Measurements from ENCODE around the gene TBC1D14.
"Not testable (repeated sequence)": the region's sequence is repeated elsewhere in the genome, so short reads cannot be mapped to it uniquely, and the experiment has no call there.

TBC1D14 gene

GRCh38 chr4:6881908-6882307, 27.7 kb upstream of the TBC1D14 start:
- Histone ChIP-seq H3K4me1 (ENCODE audit: insufficient read depth, low read length) (peaks cover 13% of the 10 kb centered on the region), H3K9me3 (ENCODE audit: low read length) (no peaks in the 10 kb centered on the region), H3K27me3 (ENCODE audit: control insufficient read depth in 1 of 2, insufficient read depth in 2 of 2, low read length in 2 of 2) (no peaks in the 10 kb centered on the region), H3K36me3 (ENCODE audit: insufficient read depth, low read length) (peaks cover 38% of the 10 kb centered on the region), H3K4me3 (ENCODE audit: low read depth in 1 of 2, low read length in 2 of 2) (no peak overlapping the region), H3K9ac (ENCODE audit: low read length) (no peak overlapping the region), H3K27ac (ENCODE audit: low read depth, low read length) (no peak overlapping the region)

GRCh38 chr4:6884341-6884870, 25.2 kb upstream of the TBC1D14 start:
- Histone ChIP-seq H3K36me3 (ENCODE audit: insufficient read depth, low read length) (peaks cover 30% of the 10 kb centered on the region), H3K4me1 (ENCODE audit: insufficient read depth, low read length) (peaks cover 21% of the 10 kb centered on the region), H3K4me3 (ENCODE audit: low read depth in 1 of 2, low read length in 2 of 2) (no peak overlapping the region), H3K27me3 (ENCODE audit: control insufficient read depth in 1 of 2, insufficient read depth in 2 of 2, low read length in 2 of 2) (no peaks in the 10 kb centered on the region), H3K9me3 (ENCODE audit: low read length) (no peaks in the 10 kb centered on the region), H3K27ac (ENCODE audit: low read depth, low read length) (no peak overlapping the region), H3K9ac (ENCODE audit: low read length) (no peak overlapping the region)

GRCh38 chr4:6885953-6886557, 23.6 kb upstream of the TBC1D14 start:
- no peak overlapping the region for H3K9ac ChIP-seq (ENCODE audit: low read length)
- no peak overlapping the region for H3K4me3 ChIP-seq (ENCODE audit: low read depth in 1 of 2, low read length in 2 of 2)
- H3K27ac ChIP-seq (ENCODE audit: low read depth, low read length), result peak overlapping the region; percentile 6

DNA sequence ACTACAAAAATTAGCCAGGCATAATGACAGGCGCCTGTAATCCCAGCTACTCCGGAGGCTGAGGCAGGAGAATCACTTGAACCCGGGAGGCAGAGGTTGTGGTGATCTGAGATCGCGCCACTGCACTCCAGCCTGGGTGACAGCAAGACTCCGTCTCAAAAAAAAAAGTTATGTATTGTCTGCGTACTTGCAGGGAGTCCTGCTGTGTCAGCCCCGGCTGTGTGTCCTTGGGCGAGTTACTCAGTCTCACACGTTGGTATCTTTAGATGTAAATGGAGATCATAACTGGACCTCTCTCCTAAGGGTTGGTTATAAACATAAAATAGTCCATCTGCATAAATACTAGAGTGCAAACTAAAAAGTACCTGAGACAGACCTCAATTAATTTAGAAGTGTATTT, 22.7 kb upstream of the TBC1D14 start:
- Histone ChIP-seq H3K27ac (ENCODE audit: low read depth, low read length) (no peak overlapping the region), H3K4me3 (ENCODE audit: low read depth in 1 of 2, low read length in 2 of 2) (no peak overlapping the region), H3K9ac (ENCODE audit: low read length) (no peak overlapping the region), H3K27me3 (ENCODE audit: control insufficient read depth in 1 of 2, insufficient read depth in 2 of 2, low read length in 2 of 2) (no peaks in the 10 kb centered on the region), H3K9me3 (ENCODE audit: low read length) (no peaks in the 10 kb centered on the region), H3K36me3 (ENCODE audit: insufficient read depth, low read length) (peaks cover 15% of the 10 kb centered on the region), H3K4me1 (ENCODE audit: insufficient read depth, low read length) (peaks cover 21% of the 10 kb centered on the region)

More at GRCh38 chr4:6885953-6886557, 23.6 kb upstream of the TBC1D14 start:
- Histone ChIP-seq H3K27me3 (ENCODE audit: control insufficient read depth in 1 of 2, insufficient read depth in 2 of 2, low read length in 2 of 2) (no peaks in the 10 kb centered on the region), H3K9me3 (ENCODE audit: low read length) (no peaks in the 10 kb centered on the region), H3K36me3 (ENCODE audit: insufficient read depth, low read length) (peaks cover 24% of the 10 kb centered on the region), H3K4me1 (ENCODE audit: insufficient read depth, low read length) (peaks cover 21% of the 10 kb centered on the region)

- H3K4me3 ChIP-seq (ENCODE audit: low read depth in 1 of 2, low read length in 2 of 2), result no peak overlapping the region
- H3K27ac ChIP-seq (ENCODE audit: low read depth, low read length), result no peak overlapping the region
- H3K4me1 ChIP-seq (ENCODE audit: insufficient read depth, low read length), result peaks cover 21% of the 10 kb centered on the region
- H3K9ac ChIP-seq (ENCODE audit: low read length), result no peak overlapping the region
- no peaks in the 10 kb centered on the region for H3K9me3 ChIP-seq (ENCODE audit: low read length)
- peaks cover 7% of the 10 kb centered on the region for H3K36me3 ChIP-seq (ENCODE audit: insufficient read depth, low read length)
- no peaks in the 10 kb centered on the region for H3K27me3 ChIP-seq (ENCODE audit: control insufficient read depth in 1 of 2, insufficient read depth in 2 of 2, low read length in 2 of 2)
Measured at GRCh38 chr4:6887591-6888371, 21.8 kb upstream of the TBC1D14 start.

GRCh38 chr4:6888506-6889071, 21.0 kb upstream of the TBC1D14 start:
- no peak overlapping the region for H3K9ac ChIP-seq (ENCODE audit: low read length)
- no peaks in the 10 kb centered on the region for H3K36me3 ChIP-seq (ENCODE audit: insufficient read depth, low read length)
- no peak overlapping the region for H3K27ac ChIP-seq (ENCODE audit: low read depth, low read length)
- no peaks in the 10 kb centered on the region for H3K27me3 ChIP-seq (ENCODE audit: control insufficient read depth in 1 of 2, insufficient read depth in 2 of 2, low read length in 2 of 2)
- H3K4me3 ChIP-seq (ENCODE audit: low read depth in 1 of 2, low read length in 2 of 2), result no peak overlapping the region
- peaks cover 21% of the 10 kb centered on the region for H3K4me1 ChIP-seq (ENCODE audit: insufficient read depth, low read length)
- no peaks in the 10 kb centered on the region for H3K9me3 ChIP-seq (ENCODE audit: low read length)

DNA sequence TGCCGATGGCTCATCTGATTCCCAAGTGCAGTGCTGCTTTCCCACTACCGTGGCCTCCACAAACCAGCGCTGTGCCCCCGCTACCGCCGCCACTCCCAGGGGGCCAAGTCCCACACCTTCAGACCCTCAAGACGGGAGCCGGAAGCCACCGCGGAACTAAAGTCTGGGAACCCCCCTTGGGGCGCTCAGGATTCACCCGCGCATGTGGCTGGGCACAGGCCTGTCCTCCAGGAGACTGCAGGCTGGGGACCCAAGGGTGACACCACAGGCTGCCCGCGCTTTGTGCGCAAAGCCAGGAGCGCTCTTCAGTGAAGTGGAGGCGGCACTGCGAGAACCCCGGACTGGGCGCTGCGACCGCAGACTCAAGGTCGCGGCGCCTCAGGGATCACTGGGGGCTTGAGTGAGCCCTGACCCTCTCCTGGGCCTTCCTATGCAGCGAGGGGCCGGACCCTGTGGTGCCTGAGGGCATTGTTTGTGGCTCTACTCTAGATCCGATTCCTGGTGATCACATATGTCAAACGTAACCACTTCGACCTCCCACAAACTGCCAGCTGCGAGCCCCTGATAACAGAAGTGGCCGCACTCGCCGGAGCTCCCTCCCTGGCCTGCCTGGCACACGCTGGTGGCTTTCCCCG, 20.4 kb upstream of the TBC1D14 start:
- H3K4me3 ChIP-seq (ENCODE audit: low read depth in 1 of 2, low read length in 2 of 2), result no peak overlapping the region
- no peak overlapping the region for H3K27ac ChIP-seq (ENCODE audit: low read depth, low read length)
- H3K4me1 ChIP-seq (ENCODE audit: insufficient read depth, low read length), result peaks cover 21% of the 10 kb centered on the region
- H3K36me3 ChIP-seq (ENCODE audit: insufficient read depth, low read length), result no peaks in the 10 kb centered on the region
- H3K27me3 ChIP-seq (ENCODE audit: control insufficient read depth in 1 of 2, insufficient read depth in 2 of 2, low read length in 2 of 2), result no peaks in the 10 kb centered on the region
- no peaks in the 10 kb centered on the region for H3K9me3 ChIP-seq (ENCODE audit: low read length)
- no peak overlapping the region for H3K9ac ChIP-seq (ENCODE audit: low read length)

DNA sequence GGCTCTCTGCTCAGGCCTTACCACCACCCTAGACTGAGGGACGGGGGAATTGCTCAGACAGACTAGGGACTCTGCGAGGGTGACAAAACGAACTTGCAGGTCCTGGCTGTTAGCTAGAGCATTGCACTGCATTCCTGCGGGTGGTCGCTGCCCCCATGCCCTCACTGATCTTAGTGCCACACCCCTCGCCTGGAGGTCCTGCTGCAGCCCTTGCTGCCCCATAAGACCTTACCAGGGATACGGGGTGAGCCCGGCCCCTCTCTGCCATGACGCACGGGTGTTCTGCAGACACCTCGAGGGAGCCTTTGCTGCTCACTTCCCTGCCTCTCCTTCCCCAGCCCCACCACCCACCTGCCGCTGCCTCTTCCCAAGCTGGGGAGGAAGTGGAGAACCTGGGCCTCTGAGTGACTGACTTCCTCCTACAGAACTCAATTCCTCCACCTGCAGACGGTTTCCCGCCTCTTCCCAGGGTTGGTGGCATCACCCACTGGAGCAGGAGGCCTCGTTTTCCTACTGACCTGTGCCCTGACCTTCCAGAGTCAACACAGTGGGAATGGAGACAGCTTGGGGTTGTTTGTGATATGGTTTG, 19.8 kb upstream of the TBC1D14 start:
- H3K27ac ChIP-seq (ENCODE audit: low read depth, low read length), result no peak overlapping the region
- H3K4me3 ChIP-seq (ENCODE audit: low read depth in 1 of 2, low read length in 2 of 2), result no peak overlapping the region
- no peaks in the 10 kb centered on the region for H3K36me3 ChIP-seq (ENCODE audit: insufficient read depth, low read length)
- H3K4me1 ChIP-seq (ENCODE audit: insufficient read depth, low read length), result peaks cover 21% of the 10 kb centered on the region
- H3K9me3 ChIP-seq (ENCODE audit: low read length), result no peaks in the 10 kb centered on the region
- no peaks in the 10 kb centered on the region for H3K27me3 ChIP-seq (ENCODE audit: control insufficient read depth in 1 of 2, insufficient read depth in 2 of 2, low read length in 2 of 2)
- no peak overlapping the region for H3K9ac ChIP-seq (ENCODE audit: low read length)

GRCh38 chr4:6890358-6890757, 19.3 kb upstream of the TBC1D14 start:
- no peaks in the 10 kb centered on the region for H3K36me3 ChIP-seq (ENCODE audit: insufficient read depth, low read length)
- H3K9me3 ChIP-seq (ENCODE audit: low read length), result no peaks in the 10 kb centered on the region
- H3K9ac ChIP-seq (ENCODE audit: low read length), result no peak overlapping the region
- no peak overlapping the region for H3K4me3 ChIP-seq (ENCODE audit: low read depth in 1 of 2, low read length in 2 of 2)
- no peaks in the 10 kb centered on the region for H3K27me3 ChIP-seq (ENCODE audit: control insufficient read depth in 1 of 2, insufficient read depth in 2 of 2, low read length in 2 of 2)
- no peak overlapping the region for H3K27ac ChIP-seq (ENCODE audit: low read depth, low read length)
- H3K4me1 ChIP-seq (ENCODE audit: insufficient read depth, low read length), result peaks cover 21% of the 10 kb centered on the region

- H3K4me1 ChIP-seq (ENCODE audit: insufficient read depth, low read length), result peaks cover 16% of the 10 kb centered on the region
- H3K36me3 ChIP-seq (ENCODE audit: insufficient read depth, low read length); H3K27ac ChIP-seq (ENCODE audit: low read depth, low read length); H3K4me3 ChIP-seq (ENCODE audit: low read depth in 1 of 2, low read length in 2 of 2); H3K9me3 ChIP-seq (ENCODE audit: low read length); H3K27me3 ChIP-seq (ENCODE audit: control insufficient read depth in 1 of 2, insufficient read depth in 2 of 2, low read length in 2 of 2); H3K9ac ChIP-seq (ENCODE audit: low read length): not testable (repeated sequence)
Measured at GRCh38 chr4:6890971-6891370, 18.7 kb upstream of the TBC1D14 start.
